ENCODE data around the gene CRB2.

DNA sequence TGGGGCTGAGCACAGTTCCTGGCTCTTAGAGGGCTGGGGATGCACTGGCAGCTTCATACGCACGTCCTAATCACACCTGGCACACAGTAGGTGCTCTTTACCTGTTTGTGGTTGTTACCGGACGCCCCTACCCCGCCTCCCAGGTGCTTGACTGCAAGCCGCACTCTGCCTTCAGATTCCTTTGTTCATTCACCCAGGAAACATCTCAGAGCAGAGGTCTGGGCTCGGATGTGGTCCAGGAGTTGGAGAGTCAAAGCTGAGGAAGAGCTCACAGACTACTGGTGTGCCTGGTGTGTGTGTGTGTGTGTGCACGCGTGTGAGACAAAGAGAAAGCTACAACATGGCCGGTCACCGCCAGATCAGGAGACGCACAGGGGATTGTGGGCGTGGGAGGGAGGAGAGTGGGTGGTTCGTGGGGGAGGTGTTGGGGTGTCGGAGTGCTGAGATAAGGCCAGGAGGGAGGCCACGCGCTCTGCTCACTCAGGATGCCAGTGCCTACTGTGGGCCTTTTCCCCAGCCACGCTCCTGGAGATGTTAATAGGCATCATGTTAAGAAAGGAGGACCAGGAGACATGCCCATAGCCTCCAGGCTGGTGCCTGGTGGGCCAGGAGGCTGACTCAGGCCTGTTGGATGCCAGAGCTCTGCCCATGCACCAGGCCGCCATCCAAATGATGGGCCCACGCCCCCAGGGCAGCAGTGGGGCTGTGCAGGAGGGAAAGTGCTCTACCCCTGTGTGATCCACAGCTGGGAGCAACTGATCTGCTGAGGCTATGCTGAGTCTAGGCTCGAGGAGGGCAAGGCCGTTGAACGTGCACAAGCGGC lies 39.9 kb downstream of the CRB2 start:
- TF ChIP-seq, protein P1, sequence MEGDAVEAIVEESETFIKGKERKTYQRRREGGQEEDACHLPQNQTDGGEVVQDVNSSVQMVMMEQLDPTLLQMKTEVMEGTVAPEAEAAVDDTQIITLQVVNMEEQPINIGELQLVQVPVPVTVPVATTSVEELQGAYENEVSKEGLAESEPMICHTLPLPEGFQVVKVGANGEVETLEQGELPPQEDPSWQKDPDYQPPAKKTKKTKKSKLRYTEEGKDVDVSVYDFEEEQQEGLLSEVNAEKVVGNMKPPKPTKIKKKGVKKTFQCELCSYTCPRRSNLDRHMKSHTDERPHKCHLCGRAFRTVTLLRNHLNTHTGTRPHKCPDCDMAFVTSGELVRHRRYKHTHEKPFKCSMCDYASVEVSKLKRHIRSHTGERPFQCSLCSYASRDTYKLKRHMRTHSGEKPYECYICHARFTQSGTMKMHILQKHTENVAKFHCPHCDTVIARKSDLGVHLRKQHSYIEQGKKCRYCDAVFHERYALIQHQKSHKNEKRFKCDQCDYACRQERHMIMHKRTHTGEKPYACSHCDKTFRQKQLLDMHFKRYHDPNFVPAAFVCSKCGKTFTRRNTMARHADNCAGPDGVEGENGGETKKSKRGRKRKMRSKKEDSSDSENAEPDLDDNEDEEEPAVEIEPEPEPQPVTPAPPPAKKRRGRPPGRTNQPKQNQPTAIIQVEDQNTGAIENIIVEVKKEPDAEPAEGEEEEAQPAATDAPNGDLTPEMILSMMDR (conservative IDR thresholded peaks at IDR 0.05 in 1 of 2, IDR thresholded peaks at IDR 0.05 in 1 of 2; ENCODE audit: low read depth in 1 of 2, low read length in 2 of 2) = no peak
- no peak for TF ChIP-seq EZH2 (IDR thresholded peaks at IDR 0.05; ENCODE audit: low read length, missing control alignments)

Measured in fibroblast of lung (primary cell).